ENCODE results near the gene SEMA4D. TPM values are rescaled to one million over a fixed set of nuclear protein-coding genes. Genes with fewer than 3 reads are reported as not detected.
"Not testable (repeated sequence)": the region's sequence is repeated elsewhere in the genome, so short reads cannot be mapped to it uniquely, and the experiment has no call there.

SEMA4D gene
- total RNA-seq, 3 donors from 2014 or later: 20.9 to 26.9 (median 23.1) TPM

GRCh38 chr9:89481538-89481915 is 16.4 kb downstream of the SEMA4D start:
- Histone ChIP-seq H3K4me1 (ENCODE audit: low read depth) (peaks cover 11% of the 10 kb centered on the region), H3K9me3 (no peaks in the 10 kb centered on the region), H3K4me3 (no peak overlapping the region), H3K36me3 (ENCODE audit: low read depth) (no peaks in the 10 kb centered on the region)
- DNase-seq (no peak), ATAC-seq (peak; percentile 39)
- intact Hi-C loops (cut with DNase I, micrococcal nuclease): no loop called here
- no peak for TF ChIP-seq CTCF (IDR thresholded peaks at IDR 0.05)

GRCh38 chr9:89480825-89481537 is 16.9 kb downstream of the SEMA4D start:
- intact Hi-C loops (cut with DNase I, micrococcal nuclease): no loop called here
- TF ChIP-seq CTCF (IDR thresholded peaks at IDR 0.05): no peak
- H3K9me3 ChIP-seq: no peaks in the 10 kb centered on the region
- no peak overlapping the region for H3K4me3 ChIP-seq
- ATAC-seq: no peak
- H3K36me3 ChIP-seq (ENCODE audit: low read depth): no peaks in the 10 kb centered on the region
- no peak for DNase-seq
- peaks cover 16% of the 10 kb centered on the region for H3K4me1 ChIP-seq (ENCODE audit: low read depth)

GRCh38 chr9:89480372-89480771 is 17.5 kb downstream of the SEMA4D start:
- H3K36me3 ChIP-seq (ENCODE audit: low read depth); H3K9me3 ChIP-seq; H3K4me3 ChIP-seq; intact Hi-C loops (cut with DNase I, micrococcal nuclease); DNase-seq; ATAC-seq: not testable (repeated sequence)
- H3K4me1 ChIP-seq (ENCODE audit: low read depth): peaks cover 16% of the 10 kb centered on the region

- H3K9me3 ChIP-seq; DNase-seq; H3K4me3 ChIP-seq; ATAC-seq; intact Hi-C loops (cut with DNase I, micrococcal nuclease); H3K36me3 ChIP-seq (ENCODE audit: low read depth): not testable (repeated sequence)
- peaks cover 16% of the 10 kb centered on the region for H3K4me1 ChIP-seq (ENCODE audit: low read depth)
Observed at GRCh38 chr9:89479669-89480011, 18.3 kb downstream of the SEMA4D start.

- H3K4me3 ChIP-seq: no peak overlapping the region
- ATAC-seq (no peak), DNase-seq (peak in 1 of 3 donors; percentile 15)
- H3K4me1 ChIP-seq (ENCODE audit: low read depth): peaks cover 16% of the 10 kb centered on the region
- no peaks in the 10 kb centered on the region for H3K9me3 ChIP-seq
- intact Hi-C loops (cut with DNase I, micrococcal nuclease): no loop called here
- no peaks in the 10 kb centered on the region for H3K36me3 ChIP-seq (ENCODE audit: low read depth)
- no peak for TF ChIP-seq CTCF (IDR thresholded peaks at IDR 0.05)
Observed at GRCh38 chr9:89478821-89479668, 18.9 kb downstream of the SEMA4D start.

- Histone ChIP-seq H3K4me3 (no peak overlapping the region), H3K36me3 (ENCODE audit: low read depth) (no peaks in the 10 kb centered on the region), H3K9me3 (no peaks in the 10 kb centered on the region), H3K4me1 (ENCODE audit: low read depth) (peaks cover 16% of the 10 kb centered on the region)
- intact Hi-C loops (cut with DNase I, micrococcal nuclease): no loop called here
- peak; percentile 61 for ATAC-seq
- no peak for TF ChIP-seq CTCF (IDR thresholded peaks at IDR 0.05)
- DNase-seq: peak in 2 of 3 donors; percentile 44 to 49
Observed at GRCh38 chr9:89477811-89478630, 19.9 kb downstream of the SEMA4D start.

Measured in mucosa of descending colon (tissue), 3 donors.